ENCODE data around the gene NRSN2. TPM values are rescaled to one million over a fixed set of nuclear protein-coding genes. Genes with fewer than 3 reads are reported as not detected.
"Not testable (repeated sequence)": the region's sequence is repeated elsewhere in the genome, so short reads cannot be mapped to it uniquely, and the experiment has no call there.

NRSN2 gene
- total RNA-seq, 1 donor from 2014 or later = 89.3 TPM

- peaks cover 3% of the 10 kb centered on the region for H3K9me3 Mint-ChIP-seq (ENCODE audit: unreplicated experiment)
- peak overlapping the region; percentile 90 for H3K27ac Mint-ChIP-seq (ENCODE audit: unreplicated experiment)
- H3K4me3 Mint-ChIP-seq (ENCODE audit: unreplicated experiment) = peak overlapping the region; percentile 84
- peaks cover 5% of the 10 kb centered on the region for H3K27me3 Mint-ChIP-seq (ENCODE audit: unreplicated experiment)
- no peak for TF ChIP-seq CTCF (IDR thresholded peaks at IDR 0.05; ENCODE audit: partially characterized antibody, unreplicated experiment)
- peak; percentile 77 for DNase-seq
- no peaks in the 10 kb centered on the region for H3K36me3 Mint-ChIP-seq (ENCODE audit: unreplicated experiment)
- peaks cover 2% of the 10 kb centered on the region for H3K4me1 Mint-ChIP-seq (ENCODE audit: low read depth, unreplicated experiment)
Observed at GRCh38 chr20:381581-382290, 34.8 kb downstream of the NRSN2 start.

- no peak for DNase-seq
- Mint-ChIP-seq H3K27me3 (ENCODE audit: unreplicated experiment) (peaks cover 5% of the 10 kb centered on the region), H3K9me3 (ENCODE audit: unreplicated experiment) (peaks cover 3% of the 10 kb centered on the region), H3K36me3 (ENCODE audit: unreplicated experiment) (no peaks in the 10 kb centered on the region), H3K4me1 (ENCODE audit: low read depth, unreplicated experiment) (peaks cover 2% of the 10 kb centered on the region), H3K4me3 (ENCODE audit: unreplicated experiment) (peak overlapping the region; percentile 84), H3K27ac (ENCODE audit: unreplicated experiment) (peak overlapping the region; percentile 90)
- no peak for TF ChIP-seq CTCF (IDR thresholded peaks at IDR 0.05; ENCODE audit: partially characterized antibody, unreplicated experiment)
Observed at GRCh38 chr20:382291-383115, 35.6 kb downstream of the NRSN2 start.

DNA sequence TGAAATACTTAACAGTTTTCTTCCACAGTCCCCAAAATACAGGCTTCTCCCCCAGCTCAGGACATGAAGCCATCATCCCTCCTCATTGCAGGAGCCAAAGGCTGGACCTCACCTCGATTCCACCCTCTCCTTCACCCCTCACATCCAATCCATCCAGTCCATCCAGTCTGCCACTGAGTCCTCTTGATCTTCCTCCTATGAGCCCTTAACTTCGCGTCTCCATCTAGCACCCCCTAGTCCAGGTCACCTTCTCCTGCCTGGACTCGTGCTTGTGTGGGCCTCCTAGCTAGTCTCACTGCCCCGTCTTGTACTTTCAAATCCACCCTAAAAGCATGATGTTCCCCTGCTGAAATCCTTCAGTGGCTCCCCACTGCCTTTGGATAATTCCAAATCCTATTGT is 37.0 kb downstream of the NRSN2 start:
- H3K9me3 Mint-ChIP-seq (ENCODE audit: unreplicated experiment) = peaks cover 3% of the 10 kb centered on the region
- DNase-seq = no peak
- H3K27me3 Mint-ChIP-seq (ENCODE audit: unreplicated experiment) = peaks cover 5% of the 10 kb centered on the region
- H3K4me1 Mint-ChIP-seq (ENCODE audit: low read depth, unreplicated experiment) = peaks cover 2% of the 10 kb centered on the region
- no peak for TF ChIP-seq CTCF (IDR thresholded peaks at IDR 0.05; ENCODE audit: partially characterized antibody, unreplicated experiment)
- peak overlapping the region; percentile 20 for H3K27ac Mint-ChIP-seq (ENCODE audit: unreplicated experiment)
- H3K4me3 Mint-ChIP-seq (ENCODE audit: unreplicated experiment) = peak overlapping the region; percentile 18
- H3K36me3 Mint-ChIP-seq (ENCODE audit: unreplicated experiment) = peaks cover 10% of the 10 kb centered on the region

DNA sequence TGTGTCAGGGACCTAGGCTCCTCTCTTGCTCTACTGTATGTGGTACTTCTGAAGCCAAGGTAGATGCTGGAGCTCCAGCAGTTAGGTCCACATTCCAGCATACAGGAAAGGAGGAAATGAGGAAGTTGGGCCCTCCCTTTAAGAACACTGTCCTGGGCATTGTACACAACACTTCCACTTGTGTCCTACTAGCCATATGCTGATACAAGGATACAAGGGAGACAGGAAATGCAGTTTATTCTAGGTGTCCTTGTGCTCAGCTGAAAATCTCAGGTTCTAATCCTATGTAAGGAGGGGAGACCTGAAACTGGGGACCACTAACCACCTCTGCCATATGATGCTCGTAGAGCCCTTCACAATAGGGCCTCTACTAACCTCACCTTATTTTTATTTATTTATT is 37.8 kb downstream of the NRSN2 start:
- Mint-ChIP-seq H3K4me1 (ENCODE audit: low read depth, unreplicated experiment) (peaks cover 2% of the 10 kb centered on the region), H3K4me3 (ENCODE audit: unreplicated experiment) (no peak overlapping the region), H3K27ac (ENCODE audit: unreplicated experiment) (no peak overlapping the region), H3K36me3 (ENCODE audit: unreplicated experiment) (peaks cover 10% of the 10 kb centered on the region), H3K27me3 (ENCODE audit: unreplicated experiment) (peaks cover 5% of the 10 kb centered on the region), H3K9me3 (ENCODE audit: unreplicated experiment) (peaks cover 3% of the 10 kb centered on the region)
- no peak for TF ChIP-seq CTCF (IDR thresholded peaks at IDR 0.05; ENCODE audit: partially characterized antibody, unreplicated experiment)
- DNase-seq = no peak

DNA sequence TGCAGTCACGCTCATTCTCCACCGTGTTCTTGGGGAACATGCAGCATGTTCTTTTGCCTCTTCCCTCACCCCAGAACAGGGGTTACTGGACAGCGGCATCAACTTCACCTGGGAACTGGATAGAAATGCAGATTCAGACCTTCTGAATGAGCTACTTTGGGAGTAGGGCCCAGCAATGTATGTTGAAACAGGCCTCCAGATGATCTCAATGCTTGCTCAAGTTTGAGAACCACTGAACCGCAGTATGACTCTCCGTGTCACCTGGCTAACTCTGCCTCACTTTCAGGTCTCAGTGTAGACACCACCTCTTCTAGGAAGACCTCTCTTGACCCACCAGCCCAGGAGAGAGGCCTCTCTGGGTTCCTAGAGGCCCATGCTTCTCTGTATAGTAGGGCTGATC is 38.5 kb downstream of the NRSN2 start:
- H3K4me1 Mint-ChIP-seq (ENCODE audit: low read depth, unreplicated experiment) = peaks cover 2% of the 10 kb centered on the region
- peaks cover 4% of the 10 kb centered on the region for H3K27me3 Mint-ChIP-seq (ENCODE audit: unreplicated experiment)
- TF ChIP-seq CTCF (IDR thresholded peaks at IDR 0.05; ENCODE audit: partially characterized antibody, unreplicated experiment) = no peak
- no peak for DNase-seq
- peaks cover 10% of the 10 kb centered on the region for H3K36me3 Mint-ChIP-seq (ENCODE audit: unreplicated experiment)
- H3K27ac Mint-ChIP-seq (ENCODE audit: unreplicated experiment) = no peak overlapping the region
- H3K4me3 Mint-ChIP-seq (ENCODE audit: unreplicated experiment) = no peak overlapping the region
- H3K9me3 Mint-ChIP-seq (ENCODE audit: unreplicated experiment) = peaks cover 3% of the 10 kb centered on the region

- not testable (repeated sequence) for H3K4me1 Mint-ChIP-seq (ENCODE audit: low read depth, unreplicated experiment); H3K27ac Mint-ChIP-seq (ENCODE audit: unreplicated experiment); H3K4me3 Mint-ChIP-seq (ENCODE audit: unreplicated experiment); H3K27me3 Mint-ChIP-seq (ENCODE audit: unreplicated experiment); H3K9me3 Mint-ChIP-seq (ENCODE audit: unreplicated experiment); DNase-seq; H3K36me3 Mint-ChIP-seq (ENCODE audit: unreplicated experiment)
Observed at GRCh38 chr20:386634-387033, 39.7 kb downstream of the NRSN2 start.
